ENCODE measurements around the gene C1orf174.

GRCh38 chr1:3919706-3920105 lies 19.6 kb upstream of the C1orf174 start:
- no peak for TF ChIP-seq POLR2A (IDR thresholded peaks at IDR 0.05; ENCODE audit: low read depth, low read length)
- no peak for TF ChIP-seq TAF1 (IDR thresholded peaks at IDR 0.05; ENCODE audit: borderline replicate concordance, low read depth, low read length)
